IPS-NIHi11 (cell line): Measurements from ENCODE around the gene ATP1A3.
"Not testable (repeated sequence)": the region's sequence is repeated elsewhere in the genome, so short reads cannot be mapped to it uniquely, and the experiment has no call there.

Source experiments
- DNase-seq: peaks from one replicate; pipeline ENCODE4 v3.0.0; 2012; ENCODE audit warnings: mixed read lengths, low spot score

Gene ATP1A3

GRCh38 chr19:42010245-42011126, 16.5 kb upstream of the ATP1A3 start:
- DNase-seq, result no peak

GRCh38 chr19:42006569-42006968, 12.5 kb upstream of the ATP1A3 start:
- no peak for DNase-seq

GRCh38 chr19:42005504-42005903, 11.5 kb upstream of the ATP1A3 start:
- no peak for DNase-seq

- no peak for DNase-seq
These were observed 9.7 kb upstream of the ATP1A3 start for GRCh38 chr19:42003506-42004294.

- no peak for DNase-seq
These were observed 5.8 kb upstream of the ATP1A3 start for GRCh38 chr19:41999878-42000208.

GRCh38 chr19:41999071-41999877, 5.2 kb upstream of the ATP1A3 start:
- peak; percentile 75 for DNase-seq

GRCh38 chr19:41998246-41999020, 4.4 kb upstream of the ATP1A3 start:
- DNase-seq, result peak; percentile 86

GRCh38 chr19:41997851-41998229, 3.8 kb upstream of the ATP1A3 start:
- DNase-seq, result no peak

GRCh38 chr19:41997121-41997850, 3.3 kb upstream of the ATP1A3 start:
- peak; percentile 89 for DNase-seq

GRCh38 chr19:41995959-41996797, 2.1 kb upstream of the ATP1A3 start:
- DNase-seq, result peak; percentile 87

- no peak for DNase-seq
These were observed 1.2 kb upstream of the ATP1A3 start for GRCh38 chr19:41994994-41995958.

- DNase-seq, result no peak
These were observed 516 bp upstream of the ATP1A3 start for GRCh38 chr19:41994521-41994971.

- DNase-seq, result not testable (repeated sequence)
These were observed 2.0 kb downstream of the ATP1A3 start for GRCh38 chr19:41991925-41992569.

- DNase-seq, result no peak
These were observed 3.0 kb downstream of the ATP1A3 start for GRCh38 chr19:41991025-41991424.

- DNase-seq, result no peak
These were observed 3.4 kb downstream of the ATP1A3 start for GRCh38 chr19:41990615-41991014.

GRCh38 chr19:41990028-41990427, 4.0 kb downstream of the ATP1A3 start:
- DNase-seq, result no peak

GRCh38 chr19:41988947-41989346, 5.1 kb downstream of the ATP1A3 start:
- DNase-seq, result no peak
